Thyroid gland (tissue), 4 donors: ENCODE results near the gene FBXL17. TPM values are rescaled to one million over a fixed set of nuclear protein-coding genes. Genes with fewer than 3 reads are reported as not detected.

Experiments
- DNase-seq, 2 donors: peaks; one replicate each; pipeline ENCODE4 v3.0.0-alpha.2; 2019
- H3K27ac ChIP-seq, 3 donors: fragments of 200-600 bp; sonication (generic); 1 replicate in 2 of 3; 2 replicates in 1 of 3; pipeline ENCODE4 v1.5.1; 2016 to 2019; ENCODE audit warnings: mild to moderate bottlenecking in 1 of 3, moderate library complexity in 1 of 3
- H3K27me3 ChIP-seq: fragments of 200-600 bp; sonication (generic); one replicate; pipeline ENCODE4 v1.5.1; 2019
- H3K36me3 ChIP-seq, 2 donors: fragments of 200-600 bp; sonication (generic); one replicate each; pipeline ENCODE4 v1.5.1; 2016 to 2019
- H3K4me1 ChIP-seq, 2 donors: fragments of 200-600 bp; sonication (generic); one replicate each; pipeline ENCODE4 v1.5.1; 2017 to 2019
- H3K4me3 ChIP-seq, 3 donors: fragments of 200-600 bp; sonication (generic); replicated peaks in 1 of 3; 1 replicate in 2 of 3; 2 replicates in 1 of 3; pipeline ENCODE4 v1.5.1; 2016; ENCODE audit warnings: mild to moderate bottlenecking in 1 of 3
- H3K9me3 ChIP-seq: fragments of 200-600 bp; sonication (generic); one replicate; pipeline ENCODE4 v1.5.1; 2017
- POLR2A ChIP-seq, 2 donors: fragments of 450-650 bp; IDR thresholded peaks; one replicate each; pipeline ENCODE4 v1.6.1; 2017; ENCODE audit warnings: antibody characterized with exemption in 2 of 2, mild to moderate bottlenecking in 2 of 2, moderate library complexity in 1 of 2
- WGBS, 2 donors: methylation state at CpG; one replicate each; pipeline ENCODE4 v1.1.5; 2017; 5-methylcytosine and 5-hydroxymethylcytosine counted together
- intact Hi-C: fragments of 100-400 bp; cut with DNase I; formaldehyde crosslinking; loops from one replicate; pipeline ENCODE4 v1.15.1; 2023
- total RNA-seq, 4 donors: library from RNA; depleted of rRNA; stranded (reverse); fragments of >200 nt; gene quantifications; one replicate each; pipeline ENCODE4 v1.2.3, GENCODE V29; 2016
- TF ChIP-seq, protein P1 (sequence below), 6 experiments: fragments of 200-600 bp in 3 of 6; fragments of 450-650 bp in 3 of 6; sonication (generic) in 3 of 6; IDR thresholded peaks; one replicate each; pipeline ENCODE4 v1.5.1; 2016 to 2019; ENCODE audit warnings: antibody characterized with exemption in 6 of 6, mild to moderate bottlenecking in 2 of 6, inconsistent platforms in 1 of 6, moderate library complexity in 1 of 6

FBXL17 gene
- total RNA-seq, 4 donors from 2014 or later, result 37.6 to 77.7 (median 55.6) TPM

DNA sequence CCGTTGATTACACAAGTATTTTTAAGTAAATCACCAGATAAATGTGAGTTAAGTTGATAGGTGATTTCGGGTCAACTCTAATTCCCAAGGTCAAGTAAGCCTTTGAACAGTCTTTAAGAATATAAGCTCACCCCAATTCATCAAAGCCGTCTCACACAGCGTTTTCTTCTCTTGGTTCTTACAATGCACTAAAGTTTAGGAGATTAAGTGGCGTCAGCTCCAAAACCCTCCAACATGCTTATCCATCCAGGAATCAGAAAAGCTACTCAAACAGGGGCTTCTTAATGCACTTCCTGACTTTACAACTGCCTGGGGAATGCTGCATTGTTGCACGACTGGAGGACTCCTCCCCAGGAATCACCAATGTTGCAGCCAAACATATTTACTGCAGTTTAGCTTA is 505.0 kb downstream of the FBXL17 start:
- Histone ChIP-seq H3K9me3 (no peaks in the 10 kb centered on the region), H3K4me1 (peaks cover 0 to 9% of the 10 kb centered on the region in 2 donors), H3K36me3 (no peaks in the 10 kb centered on the region), H3K27ac (no peak overlapping the region), H3K4me3 (no peak overlapping the region), H3K27me3 (no peaks in the 10 kb centered on the region)
- WGBS, 2 donors, result 74 to 84% methylated on average over 6 of the region's 6 CpGs
- TF ChIP-seq, protein P1, sequence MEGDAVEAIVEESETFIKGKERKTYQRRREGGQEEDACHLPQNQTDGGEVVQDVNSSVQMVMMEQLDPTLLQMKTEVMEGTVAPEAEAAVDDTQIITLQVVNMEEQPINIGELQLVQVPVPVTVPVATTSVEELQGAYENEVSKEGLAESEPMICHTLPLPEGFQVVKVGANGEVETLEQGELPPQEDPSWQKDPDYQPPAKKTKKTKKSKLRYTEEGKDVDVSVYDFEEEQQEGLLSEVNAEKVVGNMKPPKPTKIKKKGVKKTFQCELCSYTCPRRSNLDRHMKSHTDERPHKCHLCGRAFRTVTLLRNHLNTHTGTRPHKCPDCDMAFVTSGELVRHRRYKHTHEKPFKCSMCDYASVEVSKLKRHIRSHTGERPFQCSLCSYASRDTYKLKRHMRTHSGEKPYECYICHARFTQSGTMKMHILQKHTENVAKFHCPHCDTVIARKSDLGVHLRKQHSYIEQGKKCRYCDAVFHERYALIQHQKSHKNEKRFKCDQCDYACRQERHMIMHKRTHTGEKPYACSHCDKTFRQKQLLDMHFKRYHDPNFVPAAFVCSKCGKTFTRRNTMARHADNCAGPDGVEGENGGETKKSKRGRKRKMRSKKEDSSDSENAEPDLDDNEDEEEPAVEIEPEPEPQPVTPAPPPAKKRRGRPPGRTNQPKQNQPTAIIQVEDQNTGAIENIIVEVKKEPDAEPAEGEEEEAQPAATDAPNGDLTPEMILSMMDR (IDR thresholded peaks at IDR 0.05), result no peak
- no peak for TF ChIP-seq POLR2A (IDR thresholded peaks at IDR 0.05)
- DNase-seq, result no peak
- intact Hi-C loops, result no loop called here

DNA sequence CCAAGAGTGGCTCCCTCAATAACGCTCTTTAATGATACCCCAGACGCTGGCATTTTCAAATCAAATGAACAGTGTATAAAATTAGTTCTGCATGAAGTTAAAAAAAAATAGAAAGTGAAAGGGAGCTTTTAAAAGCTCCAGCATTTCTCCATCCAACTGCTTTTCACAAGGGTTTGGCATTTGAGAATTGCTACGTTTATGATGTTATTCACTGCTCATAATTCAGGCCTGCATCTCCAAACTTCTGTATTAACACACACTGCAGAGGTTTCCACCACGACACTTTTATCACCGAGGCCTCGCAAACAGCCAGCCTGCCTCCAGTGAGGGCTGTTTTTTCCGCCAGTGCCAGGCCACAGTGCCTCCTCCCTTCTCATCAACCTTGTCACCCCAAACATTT is 505.6 kb downstream of the FBXL17 start:
- intact Hi-C loops, result no loop called here
- no peak for TF ChIP-seq POLR2A (IDR thresholded peaks at IDR 0.05)
- TF ChIP-seq, protein P1 (IDR thresholded peaks at IDR 0.05), result no peak
- no peaks in the 10 kb centered on the region for H3K27me3 ChIP-seq
- H3K4me1 ChIP-seq, result peaks cover 0 to 9% of the 10 kb centered on the region in 2 donors
- 91 to 92% methylated on average over 7 of the region's 7 CpGs for WGBS, 2 donors
- DNase-seq, result no peak
- H3K4me3 ChIP-seq, result no peak overlapping the region
- H3K9me3 ChIP-seq, result no peaks in the 10 kb centered on the region
- no peaks in the 10 kb centered on the region for H3K36me3 ChIP-seq
- no peak overlapping the region for H3K27ac ChIP-seq

DNA sequence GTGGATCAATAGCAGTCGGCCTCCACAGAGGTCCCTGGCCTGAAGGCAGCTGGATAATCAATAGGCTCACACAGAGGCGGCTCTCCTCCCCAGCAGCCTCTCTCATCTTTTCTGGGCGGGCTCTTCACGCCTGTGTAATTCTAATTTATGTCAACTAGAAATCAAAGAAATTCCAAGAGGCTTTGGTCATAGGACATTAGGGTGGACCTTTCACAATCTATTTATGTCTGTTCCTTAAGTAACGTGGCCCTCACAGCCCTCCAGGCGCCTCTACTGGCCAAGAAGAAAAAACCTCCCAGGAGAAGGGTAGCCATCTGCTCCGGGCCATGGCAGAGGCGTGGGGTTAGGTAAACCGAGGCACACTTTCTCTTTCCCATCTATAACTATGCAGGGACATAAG is 506.1 kb downstream of the FBXL17 start:
- WGBS, 2 donors, result 91% methylated on average over 9 of the region's 9 CpGs
- intact Hi-C loops, result no loop called here
- H3K27ac ChIP-seq, result no peak overlapping the region

DNA sequence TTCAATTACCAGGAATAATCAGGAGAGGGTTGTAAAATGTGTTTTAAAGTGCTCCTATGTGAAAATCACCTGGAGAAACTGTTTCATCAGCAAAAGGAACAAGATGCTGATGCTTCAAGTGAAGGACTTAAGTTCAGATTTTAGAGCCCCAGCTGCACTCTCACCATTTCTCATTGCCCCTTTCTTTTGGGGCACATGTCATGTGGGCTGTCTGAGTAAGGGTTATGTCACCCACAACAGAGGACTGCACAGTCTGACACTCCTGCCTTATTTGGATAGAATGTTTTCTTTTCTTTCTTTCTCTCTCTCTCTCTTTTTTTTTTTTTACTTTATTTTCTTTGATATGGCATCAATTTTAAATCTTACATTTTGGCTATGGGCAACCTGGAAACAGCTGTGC is 507.1 kb downstream of the FBXL17 start:
- Histone ChIP-seq H3K9me3 (no peaks in the 10 kb centered on the region), H3K36me3 (no peaks in the 10 kb centered on the region), H3K4me1 (peaks cover 0 to 9% of the 10 kb centered on the region in 2 donors), H3K4me3 (no peak overlapping the region), H3K27me3 (no peaks in the 10 kb centered on the region), H3K27ac (no peak overlapping the region)
- no peak for DNase-seq
- intact Hi-C loops, result no loop called here
- TF ChIP-seq POLR2A (IDR thresholded peaks at IDR 0.05), result no peak
- TF ChIP-seq, protein P1 (IDR thresholded peaks at IDR 0.05), result no peak

More for the DNA sequence above, 506.1 kb downstream of the FBXL17 start:
- H3K27me3 ChIP-seq, result no peaks in the 10 kb centered on the region
- no peak for TF ChIP-seq POLR2A (IDR thresholded peaks at IDR 0.05)
- TF ChIP-seq, protein P1 (IDR thresholded peaks at IDR 0.05), result no peak
- H3K4me1 ChIP-seq, result peaks cover 0 to 9% of the 10 kb centered on the region in 2 donors
- DNase-seq, result no peak
- no peaks in the 10 kb centered on the region for H3K9me3 ChIP-seq
- no peak overlapping the region for H3K4me3 ChIP-seq
- H3K36me3 ChIP-seq, result no peaks in the 10 kb centered on the region

DNA sequence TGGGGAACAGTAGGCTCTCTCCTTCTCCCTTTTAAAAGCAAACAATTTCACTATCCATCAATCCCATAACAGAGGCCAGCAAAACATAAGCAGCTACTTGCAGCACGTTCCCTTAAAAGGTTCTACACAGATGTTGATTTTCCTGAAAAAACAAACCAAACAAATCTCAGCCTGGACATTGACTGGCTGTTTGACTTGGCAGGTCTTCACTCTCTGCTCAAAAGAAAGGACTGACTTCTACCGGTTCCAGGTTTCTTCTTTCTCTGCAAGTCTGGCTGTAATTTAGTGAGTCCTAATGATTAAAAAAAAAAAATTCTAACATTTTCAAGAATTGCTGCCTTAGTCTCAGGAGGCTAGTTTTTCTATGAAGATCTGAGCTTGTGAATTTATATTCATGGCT is 508.0 kb downstream of the FBXL17 start:
- H3K4me3 ChIP-seq, result no peak overlapping the region
- intact Hi-C loops, result no loop called here

More for the DNA sequence above, 508.0 kb downstream of the FBXL17 start:
- H3K36me3 ChIP-seq, result no peaks in the 10 kb centered on the region
- DNase-seq, result no peak
- no peaks in the 10 kb centered on the region for H3K27me3 ChIP-seq
- H3K4me1 ChIP-seq, result peaks cover 0 to 9% of the 10 kb centered on the region in 2 donors
- TF ChIP-seq, protein P1 (IDR thresholded peaks at IDR 0.05), result no peak
- no peaks in the 10 kb centered on the region for H3K9me3 ChIP-seq
- no peak overlapping the region for H3K27ac ChIP-seq
- WGBS, 2 donors, result 30 to 38% methylated on average over 2 of the region's 2 CpGs
